ENCODE data around the gene SEPTIN5. TPM values are rescaled to one million over a fixed set of nuclear protein-coding genes. Genes with fewer than 3 reads are reported as not detected.

Gene SEPTIN5
- total RNA-seq, 1 experiment from 2014 or later = 9.8 TPM

GRCh38 chr22:19760951-19761724, 46.8 kb downstream of the SEPTIN5 start:
- no peak for DNase-seq (ENCODE audit: low read depth)

DNA sequence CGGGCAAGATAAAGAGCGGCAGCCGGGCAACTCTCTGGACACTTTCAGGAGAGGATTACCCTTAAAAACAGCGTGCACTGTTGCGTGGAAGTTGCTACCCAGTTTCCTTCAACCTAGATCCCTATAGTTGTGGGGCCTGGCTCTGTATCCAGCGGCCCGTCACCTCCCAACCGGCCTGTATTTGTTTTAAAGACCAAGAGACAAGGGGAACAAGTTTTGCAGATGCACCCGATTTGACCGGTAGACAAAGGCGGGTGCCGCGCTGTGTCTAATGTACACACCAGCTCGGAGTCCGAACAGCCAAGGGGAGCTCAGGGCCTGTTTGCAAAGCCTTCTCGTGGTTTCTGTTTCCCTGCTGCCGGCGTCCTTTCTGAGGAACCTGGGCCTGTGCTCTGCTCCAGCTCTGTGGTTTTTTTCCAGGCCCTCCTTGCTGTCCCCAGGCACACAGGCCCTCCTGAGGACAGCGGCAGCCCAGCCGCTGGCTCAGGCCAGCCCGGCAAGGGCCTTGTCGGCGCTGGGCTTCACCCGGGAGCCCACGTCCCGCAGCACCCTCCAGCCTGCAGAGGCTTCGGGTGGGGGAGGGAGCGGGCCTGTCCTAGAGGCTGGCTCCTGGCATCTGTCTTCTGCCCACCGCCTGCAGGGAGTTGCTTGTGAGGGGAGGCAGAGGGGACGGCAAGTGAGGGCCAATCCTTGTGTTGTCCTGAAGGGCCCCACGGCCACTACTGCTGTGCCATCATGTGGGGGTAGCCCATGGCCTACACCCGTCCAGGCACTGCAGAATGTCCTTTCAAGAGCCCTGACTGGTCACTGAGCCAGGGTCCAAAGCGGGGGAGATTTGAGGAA, 47.6 kb downstream of the SEPTIN5 start:
- DNase-seq (ENCODE audit: low read depth) = no peak

DNA sequence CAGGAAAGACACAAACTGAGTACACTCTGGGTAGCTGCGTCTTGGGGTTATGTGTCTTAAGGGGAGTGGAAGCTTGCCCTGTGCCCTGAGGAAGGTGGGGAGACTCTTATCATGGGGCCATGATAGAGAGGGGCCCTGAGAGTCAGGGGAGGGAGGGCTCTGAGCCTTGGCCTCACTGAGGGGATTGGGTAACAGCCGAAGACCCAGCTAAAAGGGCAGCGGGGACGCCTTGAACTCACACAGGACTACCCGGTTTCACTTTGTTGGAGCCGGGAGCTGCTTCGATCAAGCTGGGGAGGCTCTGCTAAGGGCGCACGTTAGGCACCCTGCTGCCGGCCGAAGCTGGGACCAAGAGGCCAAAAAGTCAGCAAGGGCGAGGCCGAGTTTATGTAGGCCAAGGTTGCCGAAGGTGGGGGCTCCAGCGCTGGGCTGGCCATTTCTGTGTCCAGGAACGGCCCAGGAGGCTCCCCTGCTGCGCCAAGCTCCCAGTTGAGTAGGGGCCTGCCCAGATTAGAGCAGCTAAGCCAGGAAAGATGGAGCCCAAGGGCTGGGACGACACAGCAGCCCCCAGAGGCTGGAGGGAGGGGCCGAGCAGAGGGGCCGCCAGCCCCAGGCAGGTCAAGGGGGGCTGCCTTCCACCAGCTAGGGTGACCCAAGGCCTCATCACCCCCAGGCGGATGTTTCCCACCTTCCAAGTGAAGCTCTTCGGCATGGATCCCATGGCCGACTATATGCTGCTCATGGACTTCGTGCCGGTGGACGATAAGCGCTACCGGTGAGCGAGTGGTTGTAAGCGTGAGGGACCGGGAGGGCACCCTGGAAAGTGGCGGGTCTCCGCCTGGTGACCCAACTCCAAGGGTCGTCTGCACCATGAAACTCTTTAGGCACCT, 48.5 kb downstream of the SEPTIN5 start:
- DNase-seq (ENCODE audit: low read depth) = no peak

GRCh38 chr22:19763458-19764298, 49.4 kb downstream of the SEPTIN5 start:
- no peak for DNase-seq (ENCODE audit: low read depth)

- DNase-seq (ENCODE audit: low read depth) = no peak
These were observed 49.9 kb downstream of the SEPTIN5 start for GRCh38 chr22:19764299-19764593.

DNA sequence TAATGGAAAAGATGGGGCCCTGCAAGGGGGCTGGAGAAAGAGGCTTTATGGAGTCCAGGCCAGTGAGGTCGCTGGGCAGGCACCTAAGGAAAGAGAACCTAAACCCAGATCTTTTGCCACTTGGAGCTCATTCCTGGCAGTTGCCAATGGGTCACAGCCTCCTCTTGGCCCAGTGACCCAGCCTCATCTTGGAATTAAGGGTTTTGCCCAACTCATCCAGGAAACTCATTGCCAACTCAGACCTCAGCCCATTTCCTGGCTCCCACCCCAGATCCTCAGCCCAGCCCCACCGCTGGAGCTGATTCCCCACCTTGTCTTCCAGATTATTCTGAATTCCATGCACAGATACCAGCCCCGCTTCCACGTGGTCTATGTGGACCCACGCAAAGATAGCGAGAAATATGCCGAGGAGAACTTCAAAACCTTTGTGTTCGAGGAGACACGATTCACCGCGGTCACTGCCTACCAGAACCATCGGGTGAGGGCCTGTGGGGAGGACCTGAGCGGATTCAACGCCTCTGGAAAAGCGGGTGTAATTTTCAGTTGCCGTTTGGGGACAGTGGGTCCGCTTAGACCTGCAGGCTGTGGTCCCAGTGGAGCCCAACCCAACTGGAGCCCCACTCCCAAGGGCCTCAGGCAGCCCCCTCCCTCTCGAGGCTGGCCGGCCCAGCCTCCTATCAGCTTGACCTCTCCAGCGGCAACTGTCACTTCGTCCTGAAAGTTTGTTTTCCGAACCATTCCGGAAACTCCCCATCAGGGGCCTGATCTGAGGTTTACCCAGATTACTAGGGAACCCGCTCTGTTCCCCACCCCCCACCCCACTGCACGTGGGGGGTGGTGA, 50.6 kb downstream of the SEPTIN5 start:
- DNase-seq (ENCODE audit: low read depth) = no peak

GRCh38 chr22:19765477-19766239, 51.4 kb downstream of the SEPTIN5 start:
- no peak for DNase-seq (ENCODE audit: low read depth)

DNA sequence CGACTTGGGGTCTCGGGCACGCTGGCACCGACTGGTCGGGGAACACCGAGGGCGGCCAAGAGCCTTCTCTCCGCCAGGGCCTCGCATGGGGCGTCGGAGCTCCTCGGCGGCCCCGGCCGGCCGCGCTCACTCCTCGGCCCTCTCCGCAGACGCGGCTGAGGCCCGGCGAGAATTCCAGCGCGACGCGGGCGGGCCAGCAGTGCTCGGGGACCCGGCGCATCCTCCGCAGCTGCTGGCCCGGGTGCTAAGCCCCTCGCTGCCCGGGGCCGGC, 51.9 kb downstream of the SEPTIN5 start:
- no peak for DNase-seq (ENCODE audit: low read depth)

GRCh38 chr22:19766511-19767426, 52.5 kb downstream of the SEPTIN5 start:
- peak; percentile 33 for DNase-seq (ENCODE audit: low read depth)

GRCh38 chr22:19767427-19768341, 53.4 kb downstream of the SEPTIN5 start:
- no peak for DNase-seq (ENCODE audit: low read depth)

DNA sequence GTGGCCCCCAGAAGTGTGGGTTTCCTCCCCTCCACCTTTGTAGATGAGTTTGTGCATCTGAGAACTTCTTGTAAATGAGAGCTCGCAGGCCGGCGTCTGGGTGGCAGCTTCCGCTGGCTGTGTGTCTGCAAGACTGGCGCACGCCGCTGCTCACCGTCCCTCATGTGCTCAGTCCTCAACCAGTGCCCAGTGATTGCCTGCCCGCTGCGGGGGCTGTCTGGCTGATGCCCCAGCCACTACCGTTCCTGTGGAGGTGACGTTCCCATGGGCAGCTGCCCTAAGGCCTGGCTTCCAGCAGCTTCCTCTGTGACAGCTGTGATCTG, 55.1 kb downstream of the SEPTIN5 start:
- no peak for DNase-seq (ENCODE audit: low read depth)

DNA sequence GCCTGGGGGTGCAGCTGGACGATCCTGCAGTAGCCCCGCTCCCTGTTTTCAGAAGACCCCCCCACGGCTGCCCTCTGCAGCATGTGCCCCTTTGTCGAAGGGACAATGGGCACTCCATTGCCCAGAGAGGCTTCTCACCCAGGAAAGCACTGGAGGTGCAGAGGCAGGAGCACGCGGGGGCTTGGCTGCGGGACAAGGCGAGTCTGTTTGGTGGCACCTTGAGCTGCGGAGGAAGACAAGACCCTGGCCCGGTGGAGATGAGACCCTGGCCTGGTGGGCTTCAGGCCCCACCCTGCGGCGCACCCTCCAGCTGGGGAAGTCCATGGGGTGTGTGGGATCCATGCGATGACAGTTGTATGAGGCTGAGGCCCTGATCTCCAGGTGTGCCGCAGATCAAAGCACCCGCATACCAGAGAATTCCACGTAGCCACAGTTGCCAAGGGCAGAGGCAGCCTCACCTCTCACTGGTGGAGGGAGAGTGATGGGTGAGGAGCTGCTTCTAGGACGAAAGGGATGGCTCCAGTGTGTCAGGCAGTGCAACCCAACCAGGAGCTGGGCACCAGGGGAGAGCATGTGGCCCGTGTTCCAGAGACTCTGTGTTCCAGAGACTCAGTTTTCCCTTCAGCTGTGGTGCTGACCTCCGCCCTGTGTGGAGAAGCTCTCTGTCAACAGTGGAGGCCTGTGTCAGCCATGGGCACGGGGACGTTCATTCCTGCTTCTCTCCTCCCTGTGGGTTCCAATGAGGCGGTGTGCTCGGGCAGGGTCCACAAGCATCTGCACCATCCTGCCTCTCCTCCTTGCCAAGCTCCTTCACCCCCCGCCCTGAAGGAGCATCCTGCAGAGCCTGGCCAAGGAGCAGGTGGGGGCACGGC, 56.3 kb downstream of the SEPTIN5 start:
- DNase-seq (ENCODE audit: low read depth) = no peak

DNA sequence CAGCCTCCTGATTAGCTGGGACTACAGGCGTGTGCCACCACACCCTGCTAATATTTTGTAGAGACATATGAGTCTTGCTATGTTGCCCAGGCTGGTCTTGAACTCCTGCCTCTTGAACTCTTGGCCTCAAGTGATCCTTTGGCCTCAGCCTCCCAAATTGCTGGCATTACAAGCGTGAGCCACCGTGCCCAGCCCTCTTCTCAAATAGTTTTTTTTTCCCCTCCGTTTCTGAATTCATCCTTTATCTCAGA, 58.0 kb downstream of the SEPTIN5 start:
- no peak for DNase-seq (ENCODE audit: low read depth)

All from M059J (cell line).